GM19043 (cell line): ENCODE results near the gene OR14A16.

Experiments used
- ATAC-seq: cut with Tn5 transposase; IDR thresholded peaks from one replicate; pipeline ENCODE4 v1.9.1; 2021; ENCODE audit warnings: low read depth; ENCODE audit not compliant: unreplicated experiment

The OR14A16 gene, protein sequence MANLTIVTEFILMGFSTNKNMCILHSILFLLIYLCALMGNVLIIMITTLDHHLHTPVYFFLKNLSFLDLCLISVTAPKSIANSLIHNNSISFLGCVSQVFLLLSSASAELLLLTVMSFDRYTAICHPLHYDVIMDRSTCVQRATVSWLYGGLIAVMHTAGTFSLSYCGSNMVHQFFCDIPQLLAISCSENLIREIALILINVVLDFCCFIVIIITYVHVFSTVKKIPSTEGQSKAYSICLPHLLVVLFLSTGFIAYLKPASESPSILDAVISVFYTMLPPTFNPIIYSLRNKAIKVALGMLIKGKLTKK

DNA sequence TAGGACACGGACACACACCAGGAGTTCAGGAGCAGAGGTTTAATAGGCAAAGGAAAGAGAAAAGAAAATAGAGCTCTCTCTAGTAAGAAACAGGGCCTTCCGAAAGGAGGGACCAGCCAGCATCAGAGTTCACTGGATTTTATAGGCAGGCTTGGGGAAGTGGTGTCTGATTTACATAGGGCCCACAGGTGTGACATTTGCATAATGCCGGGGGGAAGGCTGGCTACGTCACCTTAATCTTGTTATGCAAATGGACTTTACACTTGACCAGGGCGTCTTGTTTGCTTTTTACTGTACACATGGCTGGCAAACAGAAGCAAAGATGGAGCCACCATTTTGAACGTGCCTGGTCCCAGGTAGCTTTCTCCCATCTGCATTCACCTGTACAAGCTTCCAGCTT lies at the start of gene OR14A16:
OR14A16 (minus strand) TSS at position 97 of the 400 bp plus-strand sequence. CDS start 8,390 bp downstream, outside the sequence.
- ATAC-seq = no peak

DNA sequence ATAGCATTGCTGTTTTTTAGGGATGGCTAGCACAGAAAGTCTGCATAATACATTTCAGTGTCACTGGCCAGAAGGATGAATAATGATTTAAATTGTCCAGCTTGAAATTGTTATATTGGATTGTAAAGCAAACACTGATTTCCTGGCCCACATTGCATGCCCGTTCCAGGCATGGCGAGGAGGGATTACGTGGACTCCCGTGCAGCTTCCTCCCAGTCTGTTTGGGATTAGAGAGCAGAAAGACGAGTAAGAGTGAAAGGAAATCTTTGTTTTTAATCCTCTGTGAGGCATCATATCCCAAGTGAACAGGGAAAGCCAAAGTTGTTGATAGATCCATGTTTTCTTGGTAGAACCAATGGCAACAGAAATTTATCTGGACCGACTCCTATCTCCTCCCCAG lies 41.5 kb upstream of the OR14A16 start:
- ATAC-seq = no peak

DNA sequence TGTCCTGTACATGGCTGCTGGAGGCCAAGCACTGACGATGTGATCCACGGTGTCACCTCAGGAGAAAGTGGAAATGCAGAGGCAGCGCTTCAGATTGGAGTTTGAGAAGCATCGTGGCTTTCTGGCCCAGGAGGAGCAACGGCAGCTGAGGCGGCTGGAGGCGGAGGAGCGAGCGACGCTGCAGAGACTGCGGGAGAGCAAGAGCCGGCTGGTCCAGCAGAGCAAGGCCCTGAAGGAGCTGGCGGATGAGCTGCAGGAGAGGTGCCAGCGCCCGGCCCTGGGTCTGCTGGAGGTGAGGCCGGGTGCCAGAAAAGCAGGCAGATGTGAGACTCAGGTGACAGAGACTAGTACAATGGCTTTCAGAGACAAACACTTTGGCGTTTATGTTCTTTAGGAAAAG lies 40.7 kb upstream of the OR14A16 start:
- ATAC-seq = no peak

DNA sequence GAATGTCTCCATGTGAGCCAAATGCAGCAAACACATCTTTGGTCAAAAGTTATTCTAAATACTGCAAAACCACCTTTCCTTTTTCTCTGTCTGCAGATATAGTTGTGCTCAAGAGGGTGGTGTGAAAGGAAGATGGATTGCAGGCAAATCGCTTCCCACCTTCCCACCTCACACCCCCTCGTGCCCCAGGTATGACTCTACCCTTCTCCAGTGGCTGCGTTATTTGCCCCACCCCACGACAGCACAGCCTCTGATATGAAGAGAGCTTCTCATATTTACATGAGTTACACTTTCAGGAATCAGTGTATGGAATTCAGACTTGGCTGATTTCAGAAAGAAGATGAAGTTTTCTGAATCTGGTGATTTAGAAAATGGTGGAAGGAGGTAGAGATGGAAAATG lies 38.8 kb upstream of the OR14A16 start:
- ATAC-seq = no peak

DNA sequence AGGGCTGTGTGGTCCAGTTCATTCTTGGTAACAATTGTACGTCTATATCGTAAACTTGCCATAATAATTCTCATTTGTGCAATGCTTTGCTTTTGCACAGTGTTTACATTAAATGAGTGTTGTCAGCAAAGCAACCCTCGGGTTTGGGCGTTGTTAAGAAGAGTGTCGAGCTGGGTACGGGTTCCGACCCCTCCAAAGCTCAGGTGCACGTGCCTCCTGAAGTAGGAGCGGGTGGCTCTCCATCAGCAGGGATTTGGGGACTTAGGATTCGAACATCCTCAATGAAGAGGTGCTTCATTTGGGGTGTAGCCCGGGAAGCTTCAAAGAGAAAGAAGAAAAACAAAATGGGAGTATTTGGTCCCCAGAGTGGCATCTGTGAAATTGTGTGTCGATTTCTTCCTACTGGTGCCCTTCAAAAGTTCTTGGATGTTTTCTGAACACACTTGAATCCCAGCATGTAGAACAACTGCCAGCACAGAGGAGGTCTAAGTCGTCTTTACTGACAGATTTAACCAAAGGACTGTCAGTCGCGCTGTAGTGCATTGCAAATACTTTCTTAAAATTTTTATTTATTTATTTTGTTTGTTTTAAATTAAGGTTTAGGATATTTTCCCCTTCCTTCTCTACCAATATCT lies 34.2 kb upstream of the OR14A16 start:
- ATAC-seq = no peak

DNA sequence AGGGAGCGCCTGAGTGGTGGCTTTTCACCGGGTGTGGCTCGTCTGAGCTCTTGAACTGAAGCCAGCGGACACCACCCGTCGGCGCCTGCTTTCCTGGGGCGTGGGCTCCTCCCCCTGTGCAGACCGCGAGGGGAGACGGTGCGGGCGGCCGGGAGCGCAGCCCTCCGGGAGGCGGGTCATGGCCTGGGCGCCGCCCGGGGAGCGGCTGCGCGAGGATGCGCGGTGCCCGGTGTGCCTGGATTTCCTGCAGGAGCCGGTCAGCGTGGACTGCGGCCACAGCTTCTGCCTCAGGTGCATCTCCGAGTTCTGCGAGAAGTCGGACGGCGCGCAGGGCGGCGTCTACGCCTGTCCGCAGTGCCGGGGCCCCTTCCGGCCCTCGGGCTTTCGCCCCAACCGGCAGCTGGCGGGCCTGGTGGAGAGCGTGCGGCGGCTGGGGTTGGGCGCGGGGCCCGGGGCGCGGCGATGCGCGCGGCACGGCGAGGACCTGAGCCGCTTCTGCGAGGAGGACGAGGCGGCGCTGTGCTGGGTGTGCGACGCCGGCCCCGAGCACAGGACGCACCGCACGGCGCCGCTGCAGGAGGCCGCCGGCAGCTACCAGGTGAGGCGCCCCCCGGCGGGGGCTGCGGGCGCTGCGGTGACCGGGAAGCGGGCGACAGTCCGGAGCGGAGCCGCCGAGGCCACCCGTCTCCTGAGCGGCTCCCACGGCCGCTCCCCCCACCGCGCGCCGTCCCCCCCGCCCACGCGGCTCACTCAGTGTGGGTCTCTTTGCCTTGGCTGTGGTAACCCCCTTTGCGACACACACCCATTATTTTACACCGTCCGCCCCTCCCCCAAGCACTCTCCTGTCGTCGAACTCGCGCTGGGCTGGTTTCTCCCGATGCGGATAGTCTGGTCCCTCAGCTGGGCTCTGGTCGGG lies 33.4 kb upstream of the OR14A16 start, which contains the start of gene TRIM58:
TRIM58 (plus strand) TSS at position 119 of the 916 bp plus-strand sequence; CDS start at position 179, 60 bp downstream.
- ATAC-seq = no peak

DNA sequence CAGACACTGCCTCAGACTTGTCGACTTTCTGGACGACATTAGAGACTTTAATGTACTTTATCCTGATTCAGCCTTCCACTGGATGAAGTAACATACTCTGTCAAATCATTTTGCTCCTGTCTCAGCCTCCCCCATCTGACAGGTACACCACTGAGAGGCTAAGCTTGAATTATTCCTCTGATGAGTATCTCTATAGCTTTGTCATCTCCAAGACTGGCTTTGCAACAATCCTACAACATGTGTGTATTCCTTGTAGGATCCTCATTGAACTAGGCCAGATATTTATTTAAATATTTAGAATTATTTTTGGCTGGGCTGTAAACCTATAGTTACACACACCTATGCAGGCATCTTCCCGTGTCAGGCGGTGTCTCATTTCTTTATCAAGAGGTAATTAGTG lies 32.0 kb upstream of the OR14A16 start:
- ATAC-seq = no peak

DNA sequence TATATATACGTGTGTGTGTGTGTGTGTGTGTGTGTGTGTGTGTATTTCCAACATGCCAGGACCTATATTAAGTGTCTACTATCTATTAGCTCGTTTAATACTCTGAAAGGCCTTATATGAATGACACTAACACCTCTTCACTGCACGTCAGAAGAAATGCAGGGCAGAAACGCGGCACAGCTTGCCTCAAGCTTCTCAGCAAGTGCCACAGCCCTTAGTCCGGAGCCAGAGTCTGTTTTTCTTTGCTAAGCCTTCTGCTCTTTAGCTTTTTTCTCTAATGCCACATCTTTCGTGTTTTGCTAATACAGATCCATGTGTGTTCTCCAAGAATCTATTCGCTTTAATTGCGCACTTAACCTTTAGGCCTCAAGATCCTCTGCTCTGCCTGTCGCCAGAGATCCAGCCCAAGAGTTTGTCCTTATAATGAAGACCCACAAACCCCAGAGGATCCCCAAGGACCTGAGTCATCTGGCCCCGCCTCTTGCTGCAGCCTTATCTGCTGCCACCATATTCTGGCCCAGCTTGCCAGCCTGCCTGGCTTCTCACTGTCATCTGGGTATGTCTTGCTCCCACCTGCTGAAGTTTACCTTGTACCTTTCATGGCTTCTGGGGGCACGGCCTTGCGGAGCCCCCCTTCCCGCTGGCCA lies 31.1 kb upstream of the OR14A16 start:
- ATAC-seq = no peak

DNA sequence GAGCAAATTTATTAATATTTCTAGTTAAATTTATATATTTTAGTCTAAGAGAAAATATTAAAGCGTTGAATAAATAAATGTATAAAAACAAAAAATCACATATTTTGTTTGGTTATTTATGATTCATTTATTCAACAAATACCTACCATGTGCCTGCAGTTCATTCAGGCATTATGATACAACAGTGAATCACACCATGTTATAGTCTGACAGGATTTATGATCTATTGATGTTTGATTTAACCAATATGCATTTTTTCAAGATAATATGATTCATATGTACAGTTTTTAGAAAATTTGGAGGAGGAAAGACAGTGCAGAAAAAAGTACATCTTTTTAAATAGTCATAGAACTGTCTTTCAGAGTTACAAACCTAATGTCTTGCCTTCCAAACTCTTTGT lies 25.7 kb upstream of the OR14A16 start:
- ATAC-seq = no peak

DNA sequence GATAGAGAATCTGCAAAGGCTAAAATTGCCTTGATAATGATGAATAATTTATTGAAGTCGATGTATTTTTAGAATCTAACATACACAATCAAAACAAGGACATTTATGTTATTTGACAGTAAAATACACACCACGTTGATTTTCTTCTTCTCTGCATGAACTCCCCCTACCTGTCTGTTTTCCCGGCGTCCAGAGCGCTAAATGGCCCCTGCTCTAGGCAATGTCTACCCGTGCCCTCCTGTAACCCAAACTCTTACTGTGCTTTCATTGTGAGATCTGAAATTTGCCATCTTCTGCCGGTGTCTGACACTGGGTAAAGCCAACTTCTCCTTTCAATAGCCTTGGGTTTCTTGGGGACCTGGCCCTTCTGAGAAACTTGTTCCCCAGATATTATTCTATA lies 24.4 kb upstream of the OR14A16 start:
- no peak for ATAC-seq

DNA sequence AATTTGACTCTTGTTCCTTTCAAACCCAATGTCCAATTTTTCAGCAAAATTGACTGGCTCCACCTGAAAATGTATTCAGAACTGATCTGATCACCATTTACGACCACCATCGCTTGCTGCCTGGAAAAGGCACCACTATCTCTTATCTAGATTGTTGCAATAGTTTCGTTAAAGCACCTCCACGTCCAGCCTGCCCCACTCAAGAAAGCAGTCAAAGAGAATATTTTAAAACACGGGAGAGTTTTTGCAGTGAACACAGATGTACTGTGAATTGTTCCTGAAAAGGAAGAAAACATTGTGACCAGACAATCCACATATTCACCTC lies 21.7 kb upstream of the OR14A16 start:
- no peak for ATAC-seq

DNA sequence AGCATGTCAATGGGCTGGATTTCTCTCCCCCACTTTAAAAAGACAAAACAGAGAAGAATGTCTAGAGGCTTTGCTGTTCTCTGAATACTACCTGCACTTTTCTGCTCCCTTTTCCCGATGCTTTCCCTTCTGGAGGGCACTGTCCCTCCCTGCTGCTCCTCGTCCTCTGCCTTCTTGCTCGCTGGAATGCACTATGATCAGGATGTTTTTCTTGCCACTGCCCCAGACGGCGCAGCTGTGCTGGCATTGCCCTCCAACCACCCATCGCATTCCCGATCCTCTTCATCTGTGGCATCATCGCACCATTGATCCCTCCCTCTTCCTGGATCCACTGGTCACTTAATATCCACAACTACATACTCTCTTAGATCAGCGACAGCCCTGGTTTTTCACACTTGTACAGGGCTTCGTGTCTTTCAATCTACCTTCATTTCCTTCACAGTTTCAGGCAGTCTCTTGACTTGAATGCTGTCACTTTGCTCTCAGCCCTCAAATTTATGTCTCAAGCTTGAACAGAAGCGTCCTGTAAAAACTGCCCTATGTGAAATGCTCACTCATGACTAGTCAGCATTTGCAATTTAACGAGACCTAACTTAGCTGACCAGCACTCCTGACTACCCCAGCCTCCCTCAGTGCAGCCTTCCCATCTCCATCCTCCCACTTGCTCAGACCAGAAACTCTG lies 21.2 kb upstream of the OR14A16 start:
- ATAC-seq = no peak

DNA sequence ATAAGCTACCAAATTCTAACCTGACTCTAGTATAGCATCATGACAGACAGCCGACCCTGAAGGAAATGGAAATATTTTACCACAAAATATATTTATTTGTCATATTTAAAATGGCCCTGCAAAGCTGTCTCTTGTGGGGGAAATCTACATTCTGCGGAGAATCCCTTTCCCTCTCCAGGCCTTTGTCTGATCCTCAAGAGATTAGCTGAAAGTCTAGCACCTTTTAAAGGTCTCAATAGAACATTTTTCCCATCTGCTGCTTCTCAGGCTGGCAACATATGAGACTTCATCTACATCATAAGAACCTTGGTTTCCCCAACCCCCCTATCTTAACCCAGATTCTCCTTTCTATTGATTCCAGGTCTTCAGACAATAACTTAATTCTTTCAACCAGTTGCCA lies 19.5 kb upstream of the OR14A16 start:
- ATAC-seq = no peak

DNA sequence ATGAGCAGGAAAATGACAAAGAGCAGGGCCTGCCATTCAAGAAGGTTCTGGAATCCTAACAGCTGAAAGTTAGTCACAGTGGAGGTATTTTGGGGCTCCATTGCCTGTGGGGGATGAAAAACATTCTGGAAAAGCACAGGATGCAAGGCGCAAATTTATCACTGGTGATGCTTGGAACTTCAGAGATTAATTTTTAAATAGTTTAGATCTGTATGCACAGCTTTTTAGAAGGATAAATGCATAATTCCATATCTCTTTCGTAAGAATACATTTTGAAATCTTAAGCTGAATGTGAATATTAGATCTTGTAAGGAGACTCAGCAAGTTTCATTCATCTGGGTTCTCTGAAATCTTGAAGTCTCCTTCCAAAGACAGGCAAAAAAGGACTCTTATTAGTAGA lies 17.9 kb upstream of the OR14A16 start, which contains the start of gene OR11L1:
OR11L1 (minus strand) TSS at position 101 of the 400 bp plus-strand sequence; CDS start at position 101, 0 bp downstream.
- no peak for ATAC-seq

DNA sequence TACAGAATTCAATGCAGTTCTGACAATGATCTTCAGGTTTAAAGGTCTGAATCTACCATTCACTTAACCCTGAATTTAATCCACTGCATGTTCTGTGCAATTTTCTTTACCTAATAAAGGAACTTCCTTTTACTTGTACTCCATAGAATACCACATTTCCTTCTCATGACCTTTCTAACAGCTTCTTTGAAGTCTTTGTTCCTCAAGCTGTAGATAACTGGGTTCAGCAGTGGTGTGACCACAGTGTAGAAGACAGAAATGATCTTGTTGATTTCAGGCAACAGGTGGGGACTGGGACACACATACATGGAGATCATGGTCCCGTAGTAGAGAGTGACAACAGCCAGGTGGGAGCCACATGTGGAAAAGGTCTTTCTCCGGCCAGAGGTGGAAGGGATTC lies 16.9 kb upstream of the OR14A16 start:
- no peak for ATAC-seq

DNA sequence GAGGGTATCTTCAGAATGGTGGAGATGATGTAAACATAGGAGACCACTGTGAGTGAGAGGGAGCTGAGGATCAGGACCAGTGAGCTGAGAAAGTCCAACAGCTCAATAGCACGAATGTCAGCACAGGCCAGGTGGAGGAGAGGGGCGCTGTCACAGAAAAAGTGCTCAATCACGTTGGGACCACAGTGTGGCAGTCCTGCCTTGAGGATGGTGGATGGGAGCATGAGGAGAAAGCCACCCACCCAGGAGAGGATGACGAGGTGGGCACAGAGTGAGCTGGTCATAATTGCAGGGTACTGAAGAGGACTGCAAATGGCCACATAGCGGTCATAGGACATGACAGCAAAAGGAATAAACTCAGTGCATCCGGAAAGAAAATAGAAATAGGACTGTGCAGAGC lies 9.7 kb upstream of the OR14A16 start:
- no peak for ATAC-seq

DNA sequence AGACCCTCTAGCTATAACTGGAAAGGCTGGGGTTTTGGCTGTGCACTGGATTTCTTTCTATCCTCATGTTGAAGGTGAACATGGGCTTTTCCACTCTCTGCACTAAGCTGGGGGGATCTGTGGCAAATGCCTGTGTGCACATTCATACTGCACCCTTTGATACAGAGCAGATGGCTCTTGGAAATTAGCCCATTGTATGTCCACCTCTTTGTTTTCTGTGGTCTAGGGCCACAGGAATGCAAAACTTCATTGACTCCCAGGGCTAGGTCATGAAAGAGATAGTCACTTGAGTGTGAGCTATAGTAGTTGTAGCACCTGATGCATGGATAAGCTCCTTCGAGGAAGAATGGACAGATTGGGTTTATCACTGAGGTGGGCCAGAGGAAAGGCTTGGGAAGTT lies 5.7 kb upstream of the OR14A16 start:
- ATAC-seq = no peak

DNA sequence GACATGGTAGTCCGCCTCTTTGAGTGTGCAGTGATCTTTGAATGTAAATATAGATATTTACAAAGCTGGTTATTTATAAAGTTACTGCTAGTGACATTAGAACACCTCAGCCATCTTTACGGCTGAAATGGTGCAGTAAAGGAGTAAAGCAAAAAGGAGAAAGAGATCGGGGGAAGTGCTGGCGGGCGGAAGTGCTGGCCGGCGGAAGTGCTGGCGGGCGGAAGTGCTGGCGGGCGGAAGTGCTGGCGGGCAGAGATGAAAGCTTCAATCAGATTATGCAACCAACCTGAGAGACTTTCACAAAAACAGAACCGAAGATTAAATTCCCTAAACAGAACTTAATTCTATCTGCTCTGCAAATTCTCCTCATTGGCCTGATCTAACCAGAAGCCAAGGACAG lies 1.4 kb upstream of the OR14A16 start:
- no peak for ATAC-seq

DNA sequence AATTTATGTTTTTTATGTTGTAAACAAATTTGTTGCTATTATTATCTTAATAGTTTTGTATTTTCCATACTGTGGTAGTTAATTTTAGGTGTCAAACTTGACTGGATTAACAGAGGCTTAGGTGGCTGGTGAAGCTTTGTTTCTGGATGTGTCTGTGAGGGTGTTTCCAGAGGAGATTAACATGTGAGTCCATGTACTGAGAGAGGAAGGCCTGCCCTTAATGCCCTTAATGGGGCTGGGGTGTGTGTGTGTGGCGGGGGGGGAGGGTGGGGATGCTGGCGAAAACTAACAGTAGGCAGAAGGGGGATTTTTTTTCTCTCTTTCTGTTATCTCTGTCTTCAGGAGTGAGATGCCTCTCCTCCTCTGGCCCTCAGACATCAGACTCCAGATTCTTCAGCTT lies 1.9 kb downstream of the OR14A16 start:
- no peak for ATAC-seq

DNA sequence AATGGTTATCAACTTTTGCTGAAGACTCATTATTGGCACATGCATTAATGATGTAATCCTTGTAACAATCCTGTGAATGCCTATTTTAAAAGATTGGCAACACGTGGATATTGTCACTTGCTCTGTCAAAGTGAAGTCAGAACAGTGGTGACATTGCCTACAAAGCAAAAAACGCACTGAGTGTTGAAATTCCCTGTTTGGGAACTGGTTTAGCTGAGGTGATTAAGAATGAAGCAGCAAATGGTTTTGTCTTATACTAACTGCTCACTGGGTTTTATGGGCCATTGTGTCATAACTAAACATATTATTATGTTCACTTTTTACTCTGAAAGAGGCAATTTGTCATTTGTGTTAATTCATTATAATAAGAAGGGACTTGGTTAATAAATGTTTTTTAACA lies 11.3 kb downstream of the OR14A16 start:
- ATAC-seq = no peak
